ENCODE data around the gene KRTAP16-1.
"Not testable (repeated sequence)": the region's sequence is repeated elsewhere in the genome, so short reads cannot be mapped to it uniquely, and the experiment has no call there.

Gene KRTAP16-1

GRCh38 chr17:41301916-41302901 is 6.9 kb downstream of the KRTAP16-1 start, which contains the start of gene KRTAP29-1:
KRTAP29-1 (minus strand) TSS chr17:41302851; CDS start chr17:41302851, 0 bp downstream.
- DNase-seq = no peak

- no peak for DNase-seq
Measured at GRCh38 chr17:41301204-41301790, 7.8 kb downstream of the KRTAP16-1 start.

- no peak for DNase-seq
Measured at GRCh38 chr17:41298458-41299135, 10.5 kb downstream of the KRTAP16-1 start.

GRCh38 chr17:41296846-41297245 is 12.3 kb downstream of the KRTAP16-1 start:
- DNase-seq = no peak

GRCh38 chr17:41294016-41294415 is 15.1 kb downstream of the KRTAP16-1 start:
- no peak for DNase-seq

- DNase-seq = no peak
Measured at GRCh38 chr17:41287050-41287449, 22.1 kb downstream of the KRTAP16-1 start.

- DNase-seq = no peak
Measured at GRCh38 chr17:41284546-41284945, 24.6 kb downstream of the KRTAP16-1 start.

- DNase-seq = no peak
Measured at GRCh38 chr17:41284043-41284442, 25.1 kb downstream of the KRTAP16-1 start.

GRCh38 chr17:41278176-41278955 is 30.7 kb downstream of the KRTAP16-1 start:
- no peak for DNase-seq

- DNase-seq = not testable (repeated sequence)
Measured at GRCh38 chr17:41275648-41276190, 33.4 kb downstream of the KRTAP16-1 start, which contains the start of gene KRTAP9-7. KRTAP9-7 (plus strand) TSS chr17:41275698; CDS start chr17:41275698, 0 bp downstream.

- DNase-seq = no peak
Measured at GRCh38 chr17:41271858-41272257, 37.3 kb downstream of the KRTAP16-1 start.

GRCh38 chr17:41271323-41271722 is 37.8 kb downstream of the KRTAP16-1 start:
- DNase-seq = not testable (repeated sequence)

- DNase-seq = no peak
Measured at GRCh38 chr17:41267711-41268110, 41.4 kb downstream of the KRTAP16-1 start.

- DNase-seq = no peak
Measured at GRCh38 chr17:41265078-41265477, 44.0 kb downstream of the KRTAP16-1 start, which contains the start of gene KRTAP9-6. KRTAP9-6 (plus strand) TSS chr17:41265378; CDS start chr17:41265378, 0 bp downstream.

- no peak for DNase-seq
Measured at GRCh38 chr17:41264599-41264998, 44.5 kb downstream of the KRTAP16-1 start.

GRCh38 chr17:41263212-41263611 is 45.9 kb downstream of the KRTAP16-1 start:
- DNase-seq = no peak

- DNase-seq = no peak
Measured at GRCh38 chr17:41258406-41258805, 50.7 kb downstream of the KRTAP16-1 start.

Measured in activated CD8-positive, alpha-beta memory T cell treated with anti-CD3 and anti-CD28 coated beads, Interleukin-2, amount 50 U/mL, for 4 hours (primary cell).